ENCODE data around the gene PTH. TPM values are rescaled to one million over a fixed set of nuclear protein-coding genes. Genes with fewer than 3 reads are reported as not detected.

PTH gene
- total and polyA plus RNA-seq, 2 of the 8 experiments (the other 6 are each of a cell fraction or from before 2014, with no cell fraction given), result not detected

DNA sequence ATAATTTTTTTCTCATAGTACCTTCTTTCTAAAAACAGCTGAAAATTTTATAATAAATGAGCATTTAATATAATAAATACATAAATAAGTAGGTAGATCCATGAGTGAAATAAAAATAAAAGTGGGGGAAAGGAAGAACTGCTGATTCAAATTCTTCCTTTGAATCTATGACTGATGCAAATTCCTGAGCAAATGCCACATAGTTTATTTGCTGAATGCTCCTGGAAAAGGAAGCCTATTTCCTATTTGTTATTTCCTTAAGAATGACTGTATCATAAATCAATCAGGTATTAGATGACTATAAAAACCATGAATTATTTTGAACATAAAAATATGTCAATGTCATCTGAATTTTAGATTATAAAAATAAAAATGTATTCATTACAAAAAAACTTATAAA is 49.4 kb downstream of the PTH start (continued):
- TF ChIP-seq CBX5 (IDR thresholded peaks at IDR 0.05; ENCODE audit: low read depth, low read length) (no peak), SIX5 (IDR thresholded peaks at IDR 0.05; ENCODE audit: low read depth, low read length) (no peak), CHD1 (IDR thresholded peaks at IDR 0.05; ENCODE audit: low read depth, low read length) (no peak)

All from H1 (cell line).